CD4-positive, alpha-beta T cell treated with Interferon gamma for 1 hour (primary cell): ENCODE results near the gene SLC15A2.
"Not testable (repeated sequence)": the region's sequence is repeated elsewhere in the genome, so short reads cannot be mapped to it uniquely, and the experiment has no call there.

Source experiments
- DNase-seq: peaks from one replicate; pipeline ENCODE4 v3.0.0-alpha.2; 2020

SLC15A2 gene

GRCh38 chr3:121938141-121938855 lies 44.1 kb downstream of the SLC15A2 start:
- DNase-seq: not testable (repeated sequence)

GRCh38 chr3:121941592-121941991 lies 47.4 kb downstream of the SLC15A2 start:
- DNase-seq: no peak

- DNase-seq: no peak
Measured at GRCh38 chr3:121942116-121942786, 48.0 kb downstream of the SLC15A2 start.

- no peak for DNase-seq
Measured at GRCh38 chr3:121943431-121943830, 49.2 kb downstream of the SLC15A2 start.

GRCh38 chr3:121948641-121949040 lies 54.4 kb downstream of the SLC15A2 start:
- no peak for DNase-seq

- no peak for DNase-seq
Measured at GRCh38 chr3:121951291-121951919, 57.2 kb downstream of the SLC15A2 start.

- DNase-seq: no peak
Measured at GRCh38 chr3:121956363-121956762, 62.2 kb downstream of the SLC15A2 start.

- peak; percentile 33 for DNase-seq
Measured at GRCh38 chr3:121957674-121958415, 63.6 kb downstream of the SLC15A2 start.

- DNase-seq: no peak
Measured at GRCh38 chr3:121958801-121959200, 64.6 kb downstream of the SLC15A2 start.

- no peak for DNase-seq
Measured at GRCh38 chr3:121961283-121961682, 67.1 kb downstream of the SLC15A2 start.

- DNase-seq: no peak
Measured at GRCh38 chr3:121962443-121962842, 68.2 kb downstream of the SLC15A2 start.

GRCh38 chr3:121963608-121964007 lies 69.4 kb downstream of the SLC15A2 start:
- DNase-seq: no peak

- DNase-seq: no peak
Measured at GRCh38 chr3:121969631-121970030, 75.4 kb downstream of the SLC15A2 start.

- no peak for DNase-seq
Measured at GRCh38 chr3:121970047-121970446, 75.8 kb downstream of the SLC15A2 start.

GRCh38 chr3:121974601-121975111 lies 80.5 kb downstream of the SLC15A2 start:
- no peak for DNase-seq

GRCh38 chr3:121975702-121976302 lies 81.6 kb downstream of the SLC15A2 start:
- no peak for DNase-seq

- DNase-seq: no peak
Measured at GRCh38 chr3:121976727-121977126, 82.5 kb downstream of the SLC15A2 start.

- DNase-seq: no peak
Measured at GRCh38 chr3:121979246-121979645, 85.0 kb downstream of the SLC15A2 start.

- DNase-seq: no peak
Measured at GRCh38 chr3:121979734-121980449, 85.7 kb downstream of the SLC15A2 start.

- no peak for DNase-seq
Measured at GRCh38 chr3:121980450-121980796, 86.2 kb downstream of the SLC15A2 start.

GRCh38 chr3:121981473-121981872 lies 87.3 kb downstream of the SLC15A2 start:
- DNase-seq: no peak

GRCh38 chr3:121985846-121986245 lies 91.6 kb downstream of the SLC15A2 start:
- no peak for DNase-seq
